KMS-11 (cell line): Measurements from ENCODE around the gene STON2.

Experiments
- H2AFZ ChIP-seq: fragments of 200-600 bp; sonication (generic); 2 replicates; pipeline ENCODE4 v1.6.1; 2016; ENCODE audit warnings: antibody characterized with exemption, mixed run types, low read depth
- H3K27ac ChIP-seq: fragments of 200-600 bp; sonication (generic); 2 replicates; pipeline ENCODE4 v1.6.1; 2016; ENCODE audit warnings: mild to moderate bottlenecking, mixed run types
- H3K27me3 ChIP-seq: fragments of 200-600 bp; sonication (generic); 2 replicates; pipeline ENCODE4 v1.6.1; 2017; ENCODE audit warnings: mild to moderate bottlenecking, low read depth, mixed run types, moderate library complexity; ENCODE audit not compliant: insufficient read depth
- H3K36me3 ChIP-seq: fragments of 200-600 bp; sonication (generic); 2 replicates; pipeline ENCODE4 v1.6.1; 2017; ENCODE audit warnings: mild to moderate bottlenecking, mixed run types; ENCODE audit not compliant: insufficient read depth
- H3K4me1 ChIP-seq: fragments of 200-600 bp; sonication (generic); 2 replicates; pipeline ENCODE4 v1.6.1; 2016; ENCODE audit warnings: mild to moderate bottlenecking, low read depth, mixed run types; ENCODE audit not compliant: poor library complexity, severe bottlenecking
- H3K4me2 ChIP-seq: fragments of 200-600 bp; sonication (generic); 2 replicates; pipeline ENCODE4 v1.7.0; 2016; ENCODE audit warnings: mild to moderate bottlenecking, mixed run types
- H3K4me3 ChIP-seq: fragments of 200-600 bp; sonication (generic); IDR thresholded peaks from 2 replicates; pipeline ENCODE4 v1.6.1; 2017; ENCODE audit warnings: low read depth, low read length, mixed read lengths; ENCODE audit not compliant: insufficient read depth
- H3K79me2 ChIP-seq: fragments of 200-600 bp; sonication (generic); 2 replicates; pipeline ENCODE4 v1.6.1; 2016; ENCODE audit warnings: low read depth, mixed run types; ENCODE audit not compliant: insufficient read depth
- H3K9ac ChIP-seq: fragments of 200-600 bp; sonication (generic); 2 replicates; pipeline ENCODE4 v1.6.1; 2016; ENCODE audit warnings: mild to moderate bottlenecking, mixed run types
- H4K20me1 ChIP-seq: fragments of 200-600 bp; sonication (generic); 2 replicates; pipeline ENCODE4 v1.6.1; 2016; ENCODE audit warnings: mild to moderate bottlenecking, mixed run types; ENCODE audit not compliant: insufficient read depth
- TF ChIP-seq, protein P1 (sequence below): fragments of 200-600 bp; sonication (generic); conservative IDR thresholded peaks from 2 replicates; pipeline ENCODE4 v1.6.1; 2017; ENCODE audit warnings: low read depth, mild to moderate bottlenecking, antibody characterized with exemption, low read length, moderate library complexity, mixed read lengths

Gene STON2

GRCh38 chr14:81427348-81428058 is 27.4 kb upstream of the STON2 start:
- Histone ChIP-seq H3K27ac (no peak overlapping the region), H3K4me2 (no peak overlapping the region), H4K20me1 (no peaks in the 10 kb centered on the region), H3K27me3 (no peaks in the 10 kb centered on the region), H3K79me2 (no peaks in the 10 kb centered on the region), H3K9ac (no peak overlapping the region), H3K36me3 (no peaks in the 10 kb centered on the region), H3K4me3 (no peak overlapping the region), H3K4me1 (peaks cover 6% of the 10 kb centered on the region), H2AFZ (no peak overlapping the region)
- TF ChIP-seq, protein P1, sequence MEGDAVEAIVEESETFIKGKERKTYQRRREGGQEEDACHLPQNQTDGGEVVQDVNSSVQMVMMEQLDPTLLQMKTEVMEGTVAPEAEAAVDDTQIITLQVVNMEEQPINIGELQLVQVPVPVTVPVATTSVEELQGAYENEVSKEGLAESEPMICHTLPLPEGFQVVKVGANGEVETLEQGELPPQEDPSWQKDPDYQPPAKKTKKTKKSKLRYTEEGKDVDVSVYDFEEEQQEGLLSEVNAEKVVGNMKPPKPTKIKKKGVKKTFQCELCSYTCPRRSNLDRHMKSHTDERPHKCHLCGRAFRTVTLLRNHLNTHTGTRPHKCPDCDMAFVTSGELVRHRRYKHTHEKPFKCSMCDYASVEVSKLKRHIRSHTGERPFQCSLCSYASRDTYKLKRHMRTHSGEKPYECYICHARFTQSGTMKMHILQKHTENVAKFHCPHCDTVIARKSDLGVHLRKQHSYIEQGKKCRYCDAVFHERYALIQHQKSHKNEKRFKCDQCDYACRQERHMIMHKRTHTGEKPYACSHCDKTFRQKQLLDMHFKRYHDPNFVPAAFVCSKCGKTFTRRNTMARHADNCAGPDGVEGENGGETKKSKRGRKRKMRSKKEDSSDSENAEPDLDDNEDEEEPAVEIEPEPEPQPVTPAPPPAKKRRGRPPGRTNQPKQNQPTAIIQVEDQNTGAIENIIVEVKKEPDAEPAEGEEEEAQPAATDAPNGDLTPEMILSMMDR: no peak

DNA sequence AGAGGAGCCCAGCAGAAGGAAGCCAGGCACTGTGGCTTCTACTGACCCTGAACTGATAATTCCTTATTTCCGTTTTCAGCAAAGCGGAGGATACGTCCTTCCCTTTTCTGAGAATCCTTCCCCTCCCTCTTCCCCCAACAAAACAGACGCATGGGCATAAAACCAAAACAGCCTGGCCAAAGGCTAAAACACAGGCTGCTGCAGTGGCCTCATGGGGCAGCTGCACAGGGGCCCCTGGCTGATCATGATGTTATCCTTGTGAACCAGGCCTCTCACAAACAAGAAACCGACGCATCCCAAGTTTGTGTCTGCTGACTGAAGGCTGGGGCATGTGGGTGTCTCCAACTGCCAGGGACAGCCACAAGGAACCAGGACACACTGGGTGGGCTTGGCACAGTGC is 23.4 kb upstream of the STON2 start:
- H2AFZ ChIP-seq: no peak overlapping the region
- no peaks in the 10 kb centered on the region for H3K27me3 ChIP-seq
- no peak overlapping the region for H3K27ac ChIP-seq
- no peaks in the 10 kb centered on the region for H3K4me1 ChIP-seq
- H3K36me3 ChIP-seq: no peaks in the 10 kb centered on the region
- H4K20me1 ChIP-seq: no peaks in the 10 kb centered on the region
- no peak overlapping the region for H3K4me2 ChIP-seq
- no peak overlapping the region for H3K4me3 ChIP-seq
- H3K79me2 ChIP-seq: no peaks in the 10 kb centered on the region
- TF ChIP-seq, protein P1: no peak
- no peak overlapping the region for H3K9ac ChIP-seq

- TF ChIP-seq, protein P1: no peak
- Histone ChIP-seq H3K4me1 (peaks cover 10% of the 10 kb centered on the region), H3K27me3 (no peaks in the 10 kb centered on the region), H2AFZ (no peak overlapping the region), H3K36me3 (no peaks in the 10 kb centered on the region), H3K4me2 (no peak overlapping the region), H4K20me1 (no peaks in the 10 kb centered on the region), H3K4me3 (no peak overlapping the region), H3K9ac (no peak overlapping the region), H3K79me2 (no peaks in the 10 kb centered on the region), H3K27ac (no peak overlapping the region)
Observed at GRCh38 chr14:81418057-81418790, 18.1 kb upstream of the STON2 start.

DNA sequence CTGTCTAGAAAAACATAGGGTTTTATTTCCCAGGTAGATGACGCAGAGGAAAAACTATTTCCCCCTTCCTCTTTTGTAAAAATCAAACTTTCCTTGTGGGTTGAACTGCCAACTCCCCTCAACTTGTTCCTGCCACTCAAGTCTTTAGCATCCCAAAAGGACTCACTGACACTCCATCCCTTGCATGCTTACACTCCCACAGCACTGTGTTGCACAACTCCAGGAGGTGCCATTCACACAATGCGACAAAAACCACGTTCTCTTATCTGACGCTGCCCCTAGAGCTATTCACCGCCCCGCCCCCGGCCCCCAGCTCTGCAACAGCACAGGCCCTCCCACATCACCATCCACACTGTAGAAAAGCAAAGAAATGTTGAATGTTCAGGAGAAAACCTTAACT is 16.9 kb upstream of the STON2 start:
- H3K4me1 ChIP-seq: peaks cover 10% of the 10 kb centered on the region
- no peak overlapping the region for H2AFZ ChIP-seq
- H3K4me3 ChIP-seq: no peak overlapping the region
- H3K36me3 ChIP-seq: no peaks in the 10 kb centered on the region
- no peaks in the 10 kb centered on the region for H3K27me3 ChIP-seq
- H3K79me2 ChIP-seq: no peaks in the 10 kb centered on the region
- no peaks in the 10 kb centered on the region for H4K20me1 ChIP-seq
- H3K27ac ChIP-seq: no peak overlapping the region
- H3K4me2 ChIP-seq: no peak overlapping the region
- no peak overlapping the region for H3K9ac ChIP-seq
- TF ChIP-seq, protein P1: no peak
